HG03066 (cell line): ENCODE results near the gene ADAT1.

Experiments
- ATAC-seq: cut with Tn5 transposase; IDR thresholded peaks from one replicate; pipeline ENCODE4 v1.9.1; 2021; ENCODE audit warnings: low read depth; ENCODE audit not compliant: unreplicated experiment

The ADAT1 gene

GRCh38 chr16:75578212-75578611 is 44.9 kb downstream of the ADAT1 start:
- ATAC-seq, result no peak

- ATAC-seq, result peak; percentile 42
These were observed 46.7 kb downstream of the ADAT1 start for GRCh38 chr16:75576384-75576811.

- ATAC-seq, result no peak
These were observed 47.1 kb downstream of the ADAT1 start for GRCh38 chr16:75575958-75576357.

GRCh38 chr16:75573955-75574354 is 49.1 kb downstream of the ADAT1 start:
- no peak for ATAC-seq

- no peak for ATAC-seq
These were observed 50.1 kb downstream of the ADAT1 start for GRCh38 chr16:75572864-75573542.

- no peak for ATAC-seq
These were observed 52.5 kb downstream of the ADAT1 start for GRCh38 chr16:75570396-75571065.

GRCh38 chr16:75567911-75568310 is 55.2 kb downstream of the ADAT1 start:
- ATAC-seq, result no peak

GRCh38 chr16:75566758-75567255 is 56.3 kb downstream of the ADAT1 start:
- ATAC-seq, result peak; percentile 0

GRCh38 chr16:75566040-75566757 is 56.9 kb downstream of the ADAT1 start, which contains the start of gene GABARAPL2:
Gene GABARAPL2 (plus strand): TSS chr16:75566379. CDS start chr16:75566487, 108 bp downstream.
- ATAC-seq, result peak; percentile 67

- ATAC-seq, result peak; percentile 7
These were observed 57.4 kb downstream of the ADAT1 start for GRCh38 chr16:75565640-75566039.

- ATAC-seq, result no peak
These were observed 63.3 kb downstream of the ADAT1 start for GRCh38 chr16:75559564-75560372.

- ATAC-seq, result no peak
These were observed 64.2 kb downstream of the ADAT1 start for GRCh38 chr16:75558846-75559401.

- ATAC-seq, result no peak
These were observed 66.6 kb downstream of the ADAT1 start for GRCh38 chr16:75556431-75556950.

- ATAC-seq, result peak; percentile 97
These were observed 67.2 kb downstream of the ADAT1 start, which contains the start of gene TMEM231 for GRCh38 chr16:75555707-75556430. Gene TMEM231 (minus strand): TSS chr16:75556252. CDS start chr16:75556209, 43 bp downstream.

GRCh38 chr16:75555213-75555706 is 67.8 kb downstream of the ADAT1 start:
- peak; percentile 37 for ATAC-seq

- ATAC-seq, result no peak
These were observed 70.1 kb downstream of the ADAT1 start for GRCh38 chr16:75552951-75553350.

- ATAC-seq, result peak; percentile 85
These were observed 72.8 kb downstream of the ADAT1 start for GRCh38 chr16:75550211-75550662.
